Neural progenitor cell (in vitro differentiated cells): ENCODE data around the gene SH3PXD2B. TPM values are rescaled to one million over a fixed set of nuclear protein-coding genes. Genes with fewer than 3 reads are reported as not detected.
A peak's percentile ranks its signal among the peaks of the same experiment; 100 is the strongest.
"Not testable (repeated sequence)": the region's sequence is repeated elsewhere in the genome, so short reads cannot be mapped to it uniquely, and the experiment has no call there.

Experiments
- DNase-seq: peaks from one replicate; pipeline ENCODE4 v3.0.0-alpha.2; 2016; ENCODE audit warnings: low spot score
- H2AFZ ChIP-seq: fragments of 200-600 bp; sonication (generic); replicated peaks from 2 replicates; pipeline ENCODE4 v1.6.1; 2016; ENCODE audit warnings: antibody characterized with exemption
- H3F3A ChIP-seq: fragments of 200-600 bp; sonication (generic); 2 replicates; pipeline ENCODE4 v1.6.1; 2016; ENCODE audit warnings: antibody characterized with exemption, low read depth
- H3K27ac ChIP-seq: fragments of 200-600 bp; sonication (generic); 2 replicates; pipeline ENCODE4 v1.5.1; 2016; ENCODE audit warnings: mild to moderate bottlenecking
- H3K27me3 ChIP-seq: fragments of 200-600 bp; sonication (generic); 2 replicates; pipeline ENCODE4 v1.6.1; 2016; ENCODE audit warnings: mild to moderate bottlenecking, moderate library complexity
- H3K36me3 ChIP-seq: fragments of 200-600 bp; sonication (generic); 2 replicates; pipeline ENCODE4 v1.5.1; 2016
- H3K4me1 ChIP-seq: fragments of 200-600 bp; sonication (generic); 2 replicates; pipeline ENCODE4 v1.6.1; 2016; ENCODE audit warnings: mixed run types
- H3K4me2 ChIP-seq: fragments of 200-600 bp; sonication (generic); 2 replicates; pipeline ENCODE4 v1.6.1; 2016
- H3K4me3 ChIP-seq: fragments of 200-600 bp; sonication (generic); 2 replicates; pipeline ENCODE4 v1.5.1; 2016
- H3K79me2 ChIP-seq: fragments of 200-600 bp; sonication (generic); 2 replicates; pipeline ENCODE4 v1.6.1; 2016; ENCODE audit warnings: low read depth
- H3K9ac ChIP-seq: fragments of 200-600 bp; sonication (generic); 2 replicates; pipeline ENCODE4 v1.6.1; 2016
- H3K9me3 ChIP-seq: fragments of 200-600 bp; sonication (generic); 2 replicates; pipeline ENCODE4 v1.5.1; 2016; ENCODE audit warnings: low read depth
- H4K20me1 ChIP-seq: fragments of 200-600 bp; sonication (generic); 2 replicates; pipeline ENCODE4 v1.6.1; 2016; ENCODE audit warnings: low read depth
- H3K27ac Mint-ChIP-seq: 3 replicates; pipeline ENCODE4 v1.8.0; 2021; ENCODE audit warnings: mixed read lengths
- H3K27me3 Mint-ChIP-seq: 2 replicates; pipeline ENCODE4 v1.8.0; 2022; ENCODE audit warnings: low read depth, mild to moderate bottlenecking, inconsistent platforms, moderate library complexity, mixed read lengths; ENCODE audit not compliant: insufficient read depth
- H3K36me3 Mint-ChIP-seq: 3 replicates; pipeline ENCODE4 v1.8.0; 2021; ENCODE audit warnings: mixed read lengths
- H3K4me1 Mint-ChIP-seq: 3 replicates; pipeline ENCODE4 v1.8.0; 2021; ENCODE audit warnings: mixed read lengths
- H3K4me3 Mint-ChIP-seq: 3 replicates; pipeline ENCODE4 v1.8.0; 2021; ENCODE audit warnings: mild to moderate bottlenecking, moderate library complexity, mixed read lengths
- H3K9me3 Mint-ChIP-seq: 3 replicates; pipeline ENCODE4 v1.8.0; 2020; ENCODE audit warnings: mixed read lengths
- CTCF ChIP-seq: fragments of 200-600 bp; sonication (generic); IDR thresholded peaks from 2 replicates; pipeline ENCODE4 v1.5.1; 2017; ENCODE audit warnings: antibody characterized with exemption, mild to moderate bottlenecking
- EZH2 ChIP-seq: fragments of 200-600 bp; sonication (generic); IDR thresholded peaks from 2 replicates; pipeline ENCODE4 v1.6.1; 2017; ENCODE audit warnings: antibody characterized with exemption, mild to moderate bottlenecking, moderate library complexity
- EZH2phosphoT487 ChIP-seq: fragments of 200-600 bp; sonication (generic); IDR thresholded peaks from 2 replicates; pipeline ENCODE4 v1.6.1; 2017; ENCODE audit warnings: antibody characterized with exemption
- total RNA-seq: library from RNA; depleted of rRNA; stranded (reverse); fragments of >200 nt; gene quantifications from 2 replicates; pipeline ENCODE4 v1.2.3, GENCODE V29; 2015; ENCODE audit warnings: low replicate concordance

The SH3PXD2B gene
- total RNA-seq, 1 donor from 2014 or later, result 27.3 TPM

DNA sequence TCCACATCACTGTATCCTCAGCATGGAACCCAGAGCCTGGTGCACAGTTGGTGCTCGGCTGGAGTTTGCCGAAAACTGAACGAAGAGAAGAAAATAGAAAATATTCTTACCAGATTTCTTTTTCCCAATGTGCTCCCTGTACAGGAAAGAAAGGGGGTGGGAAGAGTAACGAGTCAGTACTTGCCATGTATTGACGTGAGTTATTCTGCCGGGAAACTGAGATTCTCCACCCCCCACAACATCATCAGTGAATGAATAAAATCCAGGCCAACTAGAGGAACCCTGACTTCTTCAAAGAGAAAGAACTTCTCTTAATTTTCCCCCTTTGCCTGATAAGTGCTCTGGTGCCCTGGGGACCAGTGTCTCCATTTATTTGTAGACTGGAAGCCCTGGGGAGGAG is 80.6 kb downstream of the SH3PXD2B start:
- Histone ChIP-seq H3K36me3 (no peaks in the 10 kb centered on the region), H3K27ac (no peak overlapping the region), H3K4me2 (no peak overlapping the region), H3K79me2 (no peaks in the 10 kb centered on the region), H4K20me1 (no peaks in the 10 kb centered on the region), H3K4me1 (no peaks in the 10 kb centered on the region), H2AFZ (no peak overlapping the region), H3K27me3 (no peaks in the 10 kb centered on the region), H3F3A (peaks cover 6% of the 10 kb centered on the region), H3K9me3 (no peaks in the 10 kb centered on the region), H3K9ac (no peak overlapping the region), H3K4me3 (no peak overlapping the region)
- no peak overlapping the region for H3K27ac Mint-ChIP-seq
- no peak for DNase-seq
- H3K4me1 Mint-ChIP-seq, result no peaks in the 10 kb centered on the region
- H3K9me3 Mint-ChIP-seq, result peaks cover 19% of the 10 kb centered on the region
- H3K36me3 Mint-ChIP-seq, result peaks cover 55% of the 10 kb centered on the region
- H3K4me3 Mint-ChIP-seq, result no peak overlapping the region
- H3K27me3 Mint-ChIP-seq, result peaks cover 9% of the 10 kb centered on the region
- no peak for TF ChIP-seq EZH2

GRCh38 chr5:172371684-172372083 is 82.6 kb downstream of the SH3PXD2B start:
- H3K36me3 ChIP-seq, result no peaks in the 10 kb centered on the region
- TF ChIP-seq EZH2phosphoT487 (no peak), EZH2 (no peak), CTCF (no peak)
- no peak for DNase-seq

GRCh38 chr5:172370648-172371545 is 83.4 kb downstream of the SH3PXD2B start:
- TF ChIP-seq CTCF, result peak; percentile 66
- TF ChIP-seq EZH2phosphoT487, result no peak
- TF ChIP-seq EZH2, result no peak
- H3K4me3 ChIP-seq, result no peak overlapping the region
- H2AFZ ChIP-seq, result no peak overlapping the region
- no peak overlapping the region for H3K27ac ChIP-seq
- H3K9ac ChIP-seq, result no peak overlapping the region
- Mint-ChIP-seq H3K4me3 (no peak overlapping the region), H3K4me1 (no peaks in the 10 kb centered on the region), H3K27me3 (peaks cover 11% of the 10 kb centered on the region), H3K9me3 (peaks cover 19% of the 10 kb centered on the region), H3K36me3 (peaks cover 53% of the 10 kb centered on the region), H3K27ac (no peak overlapping the region)
- peak; percentile 56 for DNase-seq
- H4K20me1 ChIP-seq, result no peaks in the 10 kb centered on the region
- H3K4me2 ChIP-seq, result no peak overlapping the region
- no peaks in the 10 kb centered on the region for H3K36me3 ChIP-seq
- no peaks in the 10 kb centered on the region for H3K27me3 ChIP-seq
- no peaks in the 10 kb centered on the region for H3K79me2 ChIP-seq
- peaks cover 6% of the 10 kb centered on the region for H3F3A ChIP-seq
- no peaks in the 10 kb centered on the region for H3K4me1 ChIP-seq
- H3K9me3 ChIP-seq, result no peaks in the 10 kb centered on the region

More at GRCh38 chr5:172371684-172372083, 82.6 kb downstream of the SH3PXD2B start:
- Mint-ChIP-seq H3K4me1 (no peaks in the 10 kb centered on the region), H3K9me3 (peaks cover 19% of the 10 kb centered on the region), H3K36me3 (peaks cover 54% of the 10 kb centered on the region), H3K27ac (no peak overlapping the region), H3K4me3 (no peak overlapping the region), H3K27me3 (peaks cover 9% of the 10 kb centered on the region)
- H3K4me3 ChIP-seq, result no peak overlapping the region
- no peaks in the 10 kb centered on the region for H4K20me1 ChIP-seq
- no peaks in the 10 kb centered on the region for H3K4me1 ChIP-seq
- H3K9ac ChIP-seq, result no peak overlapping the region
- no peaks in the 10 kb centered on the region for H3K9me3 ChIP-seq
- H3K79me2 ChIP-seq, result no peaks in the 10 kb centered on the region
- H3K27me3 ChIP-seq, result no peaks in the 10 kb centered on the region
- no peak overlapping the region for H3K4me2 ChIP-seq
- H2AFZ ChIP-seq, result no peak overlapping the region
- no peak overlapping the region for H3K27ac ChIP-seq
- H3F3A ChIP-seq, result peaks cover 6% of the 10 kb centered on the region

- no peaks in the 10 kb centered on the region for H3K9me3 ChIP-seq
- TF ChIP-seq EZH2phosphoT487, result no peak
- no peak for TF ChIP-seq CTCF
- TF ChIP-seq EZH2, result no peak
- H3K4me1 Mint-ChIP-seq, result no peaks in the 10 kb centered on the region
- H3K4me3 Mint-ChIP-seq, result no peak overlapping the region
- H3K36me3 ChIP-seq, result no peaks in the 10 kb centered on the region
- peaks cover 53% of the 10 kb centered on the region for H3K36me3 Mint-ChIP-seq
- DNase-seq, result no peak
- H4K20me1 ChIP-seq, result no peaks in the 10 kb centered on the region
- H3K27me3 ChIP-seq, result no peaks in the 10 kb centered on the region
- peaks cover 6% of the 10 kb centered on the region for H3F3A ChIP-seq
- H3K27ac ChIP-seq, result no peak overlapping the region
- H3K27ac Mint-ChIP-seq, result no peak overlapping the region
- peaks cover 19% of the 10 kb centered on the region for H3K9me3 Mint-ChIP-seq
- H3K4me1 ChIP-seq, result no peaks in the 10 kb centered on the region
- no peaks in the 10 kb centered on the region for H3K79me2 ChIP-seq
- H3K4me3 ChIP-seq, result no peak overlapping the region
- H3K4me2 ChIP-seq, result no peak overlapping the region
- peaks cover 11% of the 10 kb centered on the region for H3K27me3 Mint-ChIP-seq
- H2AFZ ChIP-seq, result no peak overlapping the region
- no peak overlapping the region for H3K9ac ChIP-seq
Measured at GRCh38 chr5:172370237-172370640, 84.1 kb downstream of the SH3PXD2B start.

GRCh38 chr5:172368699-172369098 is 85.6 kb downstream of the SH3PXD2B start:
- H2AFZ ChIP-seq, H3K4me3 Mint-ChIP-seq, H3K4me3 ChIP-seq, DNase-seq, H3K4me2 ChIP-seq, H3K4me1 ChIP-seq, H3K27me3 ChIP-seq, H3K27ac ChIP-seq, H3K36me3 ChIP-seq, H3K27me3 Mint-ChIP-seq, H3K27ac Mint-ChIP-seq, H3K9ac ChIP-seq, H3K4me1 Mint-ChIP-seq, H3F3A ChIP-seq, H3K9me3 ChIP-seq, H3K79me2 ChIP-seq, H4K20me1 ChIP-seq: not testable (repeated sequence)
- H3K9me3 Mint-ChIP-seq, result peaks cover 19% of the 10 kb centered on the region
- peaks cover 51% of the 10 kb centered on the region for H3K36me3 Mint-ChIP-seq
